ENCODE measurements around the gene TCEA3. TPM values are rescaled to one million over a fixed set of nuclear protein-coding genes. Genes with fewer than 3 reads are reported as not detected.

The TCEA3 gene
- total RNA-seq, 1 experiment from 2014 or later = 1.5 TPM

GRCh38 chr1:23430803-23431202, 6.3 kb upstream of the TCEA3 start:
- no TSS peak for BruUV-seq (replicated peaks)
- Mint-ChIP-seq H3K27me3 (ENCODE audit: insufficient read depth, unreplicated experiment) (no peaks in the 10 kb centered on the region), H3K4me1 (ENCODE audit: insufficient read depth, unreplicated experiment) (no peaks in the 10 kb centered on the region), H3K36me3 (ENCODE audit: insufficient read depth, unreplicated experiment) (peaks cover 58% of the 10 kb centered on the region), H3K9me3 (ENCODE audit: unreplicated experiment) (no peaks in the 10 kb centered on the region), H3K27ac (ENCODE audit: low read depth, unreplicated experiment) (no peak overlapping the region), H3K4me3 (ENCODE audit: unreplicated experiment) (no peak overlapping the region)
- TF ChIP-seq, protein P1, sequence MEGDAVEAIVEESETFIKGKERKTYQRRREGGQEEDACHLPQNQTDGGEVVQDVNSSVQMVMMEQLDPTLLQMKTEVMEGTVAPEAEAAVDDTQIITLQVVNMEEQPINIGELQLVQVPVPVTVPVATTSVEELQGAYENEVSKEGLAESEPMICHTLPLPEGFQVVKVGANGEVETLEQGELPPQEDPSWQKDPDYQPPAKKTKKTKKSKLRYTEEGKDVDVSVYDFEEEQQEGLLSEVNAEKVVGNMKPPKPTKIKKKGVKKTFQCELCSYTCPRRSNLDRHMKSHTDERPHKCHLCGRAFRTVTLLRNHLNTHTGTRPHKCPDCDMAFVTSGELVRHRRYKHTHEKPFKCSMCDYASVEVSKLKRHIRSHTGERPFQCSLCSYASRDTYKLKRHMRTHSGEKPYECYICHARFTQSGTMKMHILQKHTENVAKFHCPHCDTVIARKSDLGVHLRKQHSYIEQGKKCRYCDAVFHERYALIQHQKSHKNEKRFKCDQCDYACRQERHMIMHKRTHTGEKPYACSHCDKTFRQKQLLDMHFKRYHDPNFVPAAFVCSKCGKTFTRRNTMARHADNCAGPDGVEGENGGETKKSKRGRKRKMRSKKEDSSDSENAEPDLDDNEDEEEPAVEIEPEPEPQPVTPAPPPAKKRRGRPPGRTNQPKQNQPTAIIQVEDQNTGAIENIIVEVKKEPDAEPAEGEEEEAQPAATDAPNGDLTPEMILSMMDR (IDR thresholded peaks at IDR 0.05; ENCODE audit: unreplicated experiment) = no peak
- DNase-seq (ENCODE audit: unreplicated experiment) = no peak
- ChIA-PET CTCF (no interaction called here), POLR2A (interaction anchor here (1.2 kb wide), 1 partner anchor 10 kb away, joined by 3 read pairs; no protein-coding TSS in a partner anchor)
- intact Hi-C loops (cut with micrococcal nuclease) = no loop called here

DNA sequence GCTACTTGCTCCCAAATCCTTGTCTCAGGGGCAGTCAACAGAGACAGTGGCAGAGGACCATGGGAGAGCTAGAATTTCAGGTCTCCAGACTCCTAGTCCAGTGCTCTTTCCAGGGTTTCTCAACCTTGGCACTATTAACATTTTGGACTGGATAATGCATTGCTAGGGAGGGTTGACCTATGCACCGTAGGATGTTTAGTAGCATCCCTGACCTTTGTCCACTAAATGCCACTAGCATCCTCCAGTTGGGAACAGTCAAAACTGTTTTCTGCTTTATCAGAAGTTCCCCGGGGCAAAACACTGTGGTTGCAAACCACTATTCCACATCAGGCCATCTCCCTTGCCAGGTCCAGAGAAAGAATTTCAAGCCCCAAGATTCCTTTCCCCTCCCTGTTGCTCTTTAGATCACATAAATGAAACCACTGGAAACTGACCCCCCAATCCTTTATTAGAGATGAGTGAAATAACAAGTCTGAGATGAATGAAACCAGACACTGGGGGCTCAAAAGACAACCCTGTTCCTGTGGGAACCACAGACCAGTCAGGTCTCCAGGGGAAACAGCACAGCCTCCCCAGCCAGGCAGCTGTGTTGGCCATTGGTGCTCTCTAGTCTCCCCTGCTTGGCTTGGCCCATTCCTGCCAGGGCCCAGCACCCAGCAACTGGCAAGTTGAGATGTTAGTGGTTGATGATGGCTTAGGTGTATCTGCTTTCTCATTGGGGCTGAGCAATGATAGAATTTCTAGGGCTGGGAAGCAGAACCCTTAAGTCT, 3.8 kb upstream of the TCEA3 start:
- TF ChIP-seq, protein P1 (IDR thresholded peaks at IDR 0.05; ENCODE audit: unreplicated experiment) = no peak
- no peak overlapping the region for H3K4me3 Mint-ChIP-seq (ENCODE audit: unreplicated experiment)
- intact Hi-C loops (cut with micrococcal nuclease) = no loop called here
- POLR2A ChIA-PET = interaction anchor here (1.5 kb wide), 1 partner anchor 13 kb away, joined by 3 read pairs; no protein-coding TSS in a partner anchor
- H3K27ac Mint-ChIP-seq (ENCODE audit: low read depth, unreplicated experiment) = no peak overlapping the region
- no peaks in the 10 kb centered on the region for H3K4me1 Mint-ChIP-seq (ENCODE audit: insufficient read depth, unreplicated experiment)
- CTCF ChIA-PET = no interaction called here
- no peak for DNase-seq (ENCODE audit: unreplicated experiment)
- peaks cover 56% of the 10 kb centered on the region for H3K36me3 Mint-ChIP-seq (ENCODE audit: insufficient read depth, unreplicated experiment)
- TSS peak; percentile 45 for BruUV-seq (replicated peaks)
- no peaks in the 10 kb centered on the region for H3K9me3 Mint-ChIP-seq (ENCODE audit: unreplicated experiment)
- no peaks in the 10 kb centered on the region for H3K27me3 Mint-ChIP-seq (ENCODE audit: insufficient read depth, unreplicated experiment)

DNA sequence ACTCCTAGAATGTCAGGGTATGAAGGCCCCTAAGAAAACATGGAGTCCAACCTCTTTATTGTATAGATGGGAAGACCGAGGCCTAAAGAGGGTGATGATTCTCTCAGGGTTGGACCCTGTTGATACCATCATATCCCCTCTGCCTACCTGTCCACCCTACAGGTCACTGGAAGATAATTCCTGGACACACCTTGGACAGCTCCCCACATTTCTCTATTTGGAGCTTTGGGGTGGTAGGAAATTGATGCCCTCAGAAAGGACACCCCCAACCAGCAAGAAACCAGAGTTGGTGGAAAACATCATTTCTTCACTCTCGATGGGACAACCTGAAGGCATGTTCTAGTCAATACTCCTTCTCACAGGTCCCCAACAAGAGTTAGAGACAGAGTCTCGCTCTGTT, 3.0 kb upstream of the TCEA3 start:
- H3K27me3 Mint-ChIP-seq (ENCODE audit: insufficient read depth, unreplicated experiment) = no peaks in the 10 kb centered on the region
- H3K27ac Mint-ChIP-seq (ENCODE audit: low read depth, unreplicated experiment) = no peak overlapping the region
- DNase-seq (ENCODE audit: unreplicated experiment) = no peak
- TF ChIP-seq, protein P1 (IDR thresholded peaks at IDR 0.05; ENCODE audit: unreplicated experiment) = no peak
- no peaks in the 10 kb centered on the region for H3K4me1 Mint-ChIP-seq (ENCODE audit: insufficient read depth, unreplicated experiment)
- ChIA-PET POLR2A (interaction anchor here (1.5 kb wide), 1 partner anchor 14 kb away, joined by 3 read pairs; no protein-coding TSS in a partner anchor), CTCF (no interaction called here)
- no peaks in the 10 kb centered on the region for H3K9me3 Mint-ChIP-seq (ENCODE audit: unreplicated experiment)
- H3K36me3 Mint-ChIP-seq (ENCODE audit: insufficient read depth, unreplicated experiment) = peaks cover 52% of the 10 kb centered on the region
- intact Hi-C loops (cut with micrococcal nuclease) = no loop called here
- no TSS peak for BruUV-seq (replicated peaks)
- no peak overlapping the region for H3K4me3 Mint-ChIP-seq (ENCODE audit: unreplicated experiment)

DNA sequence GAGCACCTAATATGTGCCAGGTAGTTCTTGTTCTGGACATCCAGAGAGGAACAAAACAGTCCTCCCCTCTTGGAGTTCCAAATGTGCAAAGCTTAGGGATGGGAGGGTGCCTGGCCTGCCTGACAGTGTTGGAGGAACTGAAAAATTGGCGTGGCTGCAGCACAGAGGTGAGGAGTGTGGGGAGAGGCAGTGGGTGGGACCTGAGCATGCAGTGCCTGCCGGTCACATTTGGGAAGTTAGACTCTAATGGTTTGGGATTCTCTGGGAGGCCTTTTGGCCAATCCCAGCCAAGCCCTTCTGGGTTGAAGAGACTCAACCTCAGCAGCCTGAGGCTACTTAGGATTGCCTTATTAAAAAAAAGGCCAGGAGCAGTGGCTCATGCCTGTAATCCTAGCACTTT, 2.3 kb upstream of the TCEA3 start:
- Mint-ChIP-seq H3K4me3 (ENCODE audit: unreplicated experiment) (no peak overlapping the region), H3K9me3 (ENCODE audit: unreplicated experiment) (no peaks in the 10 kb centered on the region), H3K27ac (ENCODE audit: low read depth, unreplicated experiment) (peak overlapping the region; percentile 7), H3K4me1 (ENCODE audit: insufficient read depth, unreplicated experiment) (peaks cover 7% of the 10 kb centered on the region), H3K36me3 (ENCODE audit: insufficient read depth, unreplicated experiment) (peaks cover 50% of the 10 kb centered on the region), H3K27me3 (ENCODE audit: insufficient read depth, unreplicated experiment) (no peaks in the 10 kb centered on the region)
- intact Hi-C loops (cut with micrococcal nuclease) = no loop called here
- TF ChIP-seq, protein P1 (IDR thresholded peaks at IDR 0.05; ENCODE audit: unreplicated experiment) = no peak
- DNase-seq (ENCODE audit: unreplicated experiment) = no peak
- BruUV-seq (replicated peaks) = no TSS peak
- ChIA-PET CTCF (no interaction called here), POLR2A (interaction anchor here (0.9 kb wide), 1 partner anchor 19 kb away, joined by 3 read pairs; no protein-coding TSS in a partner anchor)
